ENCODE results near the gene CCR5.

- TF ChIP-seq EZH2 (IDR thresholded peaks at IDR 0.05) (no peak), CTCF (IDR thresholded peaks at IDR 0.05) (no peak)
These were observed 1.0 kb upstream of the CCR5 start for GRCh38 chr3:46369675-46370132.
